Stimulated activated CD4-positive, alpha-beta T cell treated with anti-CD3 and anti-CD28 coated beads, Interleukin-4, amount 100 ng/mL, for 1 hour (primary cell): Measurements from ENCODE around the gene IRF6.

Experiments
- DNase-seq: peaks from one replicate; pipeline ENCODE4 v3.0.0-alpha.2; 2020

The IRF6 gene

GRCh38 chr1:209805875-209806760 is at the start of gene IRF6:
Gene IRF6, minus strand, starts transcription at chr1:209806142. Its CDS starts 4,729 bp downstream, at chr1:209801413.
- peak; percentile 73 for DNase-seq

- DNase-seq, result no peak
Measured at GRCh38 chr1:209855623-209856022, 49.7 kb upstream of the IRF6 start.

GRCh38 chr1:209855006-209855405 is 49.1 kb upstream of the IRF6 start:
- DNase-seq, result no peak

- DNase-seq, result no peak
Measured at GRCh38 chr1:209854196-209854595, 48.3 kb upstream of the IRF6 start.

- no peak for DNase-seq
Measured at GRCh38 chr1:209853676-209854075, 47.7 kb upstream of the IRF6 start.

- DNase-seq, result peak; percentile 44
Measured at GRCh38 chr1:209850342-209850979, 44.5 kb upstream of the IRF6 start.

GRCh38 chr1:209849388-209849787 is 43.4 kb upstream of the IRF6 start:
- DNase-seq, result no peak

GRCh38 chr1:209845408-209845725 is 39.4 kb upstream of the IRF6 start:
- DNase-seq, result no peak

GRCh38 chr1:209844695-209845407 is 38.9 kb upstream of the IRF6 start:
- DNase-seq, result no peak

GRCh38 chr1:209840611-209841010 is 34.7 kb upstream of the IRF6 start:
- DNase-seq, result no peak

GRCh38 chr1:209839875-209840546 is 34.1 kb upstream of the IRF6 start:
- no peak for DNase-seq

- DNase-seq, result no peak
Measured at GRCh38 chr1:209838537-209838936, 32.6 kb upstream of the IRF6 start.

- DNase-seq, result no peak
Measured at GRCh38 chr1:209837671-209838070, 31.7 kb upstream of the IRF6 start.

GRCh38 chr1:209835782-209836298 is 29.9 kb upstream of the IRF6 start:
- no peak for DNase-seq

GRCh38 chr1:209831615-209832014 is 25.7 kb upstream of the IRF6 start:
- DNase-seq, result no peak

- DNase-seq, result no peak
Measured at GRCh38 chr1:209830722-209831121, 24.8 kb upstream of the IRF6 start.

- DNase-seq, result no peak
Measured at GRCh38 chr1:209829716-209830115, 23.8 kb upstream of the IRF6 start.

GRCh38 chr1:209827384-209828262 is 21.7 kb upstream of the IRF6 start, which contains the start of gene UTP25:
Gene UTP25, plus strand, starts transcription at chr1:209827972. Its CDS starts 92 bp downstream, at chr1:209828064.
- DNase-seq, result peak; percentile 91

- no peak for DNase-seq
Measured at GRCh38 chr1:209825591-209826434, 19.9 kb upstream of the IRF6 start.

- DNase-seq, result no peak
Measured at GRCh38 chr1:209823143-209824041, 17.4 kb upstream of the IRF6 start.
